ENCODE results near the gene RUFY4. TPM values are rescaled to one million over a fixed set of nuclear protein-coding genes. Genes with fewer than 3 reads are reported as not detected.
A peak's percentile ranks its signal among the peaks of the same experiment; 100 is the strongest.

The RUFY4 gene
- total RNA-seq, 6 donors from 2014 or later, result 0.15 to 0.51 (median 0.21) TPM; not detected in 2

GRCh38 chr2:218063896-218064295 lies 5.2 kb upstream of the RUFY4 start:
- TF ChIP-seq POLR2A (IDR thresholded peaks at IDR 0.05) (no peak), CTCF (IDR thresholded peaks at IDR 0.05) (no peak), EP300 (IDR thresholded peaks at IDR 0.05) (no peak), POLR2AphosphoS5 (IDR thresholded peaks at IDR 0.05) (no peak)
- H3K36me3 ChIP-seq, result no peaks in the 10 kb centered on the region
- no peak overlapping the region for H3K27ac ChIP-seq
- H3K4me3 ChIP-seq, result no peak overlapping the region
- peaks cover 3 to 14% (median 10%) of the 10 kb centered on the region in 4 donors for H3K4me1 ChIP-seq
- H3K9me3 ChIP-seq, result no peaks in the 10 kb centered on the region
- no peak for ATAC-seq (ENCODE audit: low FRiP score in 2 of 2)
- WGBS, 2 donors, result 89 to 94% methylated on average over 6 of the region's 6 CpGs
- no peaks in the 10 kb centered on the region for H3K27me3 ChIP-seq
- DNase-seq, result no peak

- H3K27me3 ChIP-seq, result no peaks in the 10 kb centered on the region
- no peaks in the 10 kb centered on the region for H3K36me3 ChIP-seq
- TF ChIP-seq POLR2AphosphoS5 (IDR thresholded peaks at IDR 0.05) (no peak), EP300 (IDR thresholded peaks at IDR 0.05) (no peak)
- peaks cover 5 to 14% (median 10%) of the 10 kb centered on the region in 4 donors for H3K4me1 ChIP-seq
- ATAC-seq (ENCODE audit: low FRiP score in 2 of 2) (no peak), DNase-seq (peak in 1 of 2 donors; percentile 50)
- no peak overlapping the region for H3K4me3 ChIP-seq
- H3K27ac ChIP-seq, result no peak overlapping the region
- H3K9me3 ChIP-seq, result no peaks in the 10 kb centered on the region
- WGBS, 2 donors, result 69 to 81% methylated on average over 4 to 9 of the region's 9 CpGs
Observed at GRCh38 chr2:218065239-218066006, 3.6 kb upstream of the RUFY4 start.

- no peak overlapping the region for H3K27ac ChIP-seq
- H3K27me3 ChIP-seq, result no peaks in the 10 kb centered on the region
- DNase-seq (peak in 1 of 2 donors; percentile 16), ATAC-seq (ENCODE audit: low FRiP score in 2 of 2) (no peak)
- no peak for TF ChIP-seq POLR2A (IDR thresholded peaks at IDR 0.05)
- TF ChIP-seq EP300 (IDR thresholded peaks at IDR 0.05), result no peak
- TF ChIP-seq POLR2AphosphoS5 (IDR thresholded peaks at IDR 0.05), result no peak
- TF ChIP-seq CTCF (IDR thresholded peaks at IDR 0.05), result no peak
- H3K4me1 ChIP-seq, result peaks cover 5 to 14% (median 10%) of the 10 kb centered on the region in 4 donors
- H3K9me3 ChIP-seq, result no peaks in the 10 kb centered on the region
- H3K4me3 ChIP-seq, result no peak overlapping the region
- H3K36me3 ChIP-seq, result no peaks in the 10 kb centered on the region
- WGBS, 2 donors, result 34 to 45% methylated on average over 10 to 12 of the region's 12 CpGs
Observed at GRCh38 chr2:218066926-218067515, 2.0 kb upstream of the RUFY4 start.

GRCh38 chr2:218067523-218067922 lies 1.5 kb upstream of the RUFY4 start:
- TF ChIP-seq POLR2A (IDR thresholded peaks at IDR 0.05) (no peak), POLR2AphosphoS5 (IDR thresholded peaks at IDR 0.05) (no peak), CTCF (IDR thresholded peaks at IDR 0.05) (no peak), EP300 (IDR thresholded peaks at IDR 0.05) (no peak)
- 69 to 77% methylated on average over 4 of the region's 4 CpGs for WGBS, 2 donors
- no peaks in the 10 kb centered on the region for H3K9me3 ChIP-seq
- no peak overlapping the region for H3K27ac ChIP-seq
- peak in 1 of 2 donors; percentile 20 for DNase-seq
- no peak for ATAC-seq (ENCODE audit: low FRiP score in 2 of 2)
- H3K27me3 ChIP-seq, result no peaks in the 10 kb centered on the region
- H3K4me3 ChIP-seq, result no peak overlapping the region
- H3K36me3 ChIP-seq, result no peaks in the 10 kb centered on the region
- H3K4me1 ChIP-seq, result peaks cover 5 to 14% (median 10%) of the 10 kb centered on the region in 4 donors

GRCh38 chr2:218069606-218070300 lies 700 bp downstream of the RUFY4 start:
- no peak for TF ChIP-seq POLR2A (IDR thresholded peaks at IDR 0.05)
- no peak for TF ChIP-seq POLR2AphosphoS5 (IDR thresholded peaks at IDR 0.05)
- TF ChIP-seq CTCF (IDR thresholded peaks at IDR 0.05), result no peak
- no peak for TF ChIP-seq EP300 (IDR thresholded peaks at IDR 0.05)
- Histone ChIP-seq H3K36me3 (no peaks in the 10 kb centered on the region), H3K9me3 (no peaks in the 10 kb centered on the region), H3K4me3 (no peak overlapping the region), H3K27me3 (no peaks in the 10 kb centered on the region), H3K4me1 (peaks cover 5 to 14% (median 10%) of the 10 kb centered on the region in 4 donors), H3K27ac (no peak overlapping the region)
- no peak for DNase-seq
- 63 to 87% methylated on average over 7 to 9 of the region's 9 CpGs for WGBS, 2 donors
- no peak for ATAC-seq (ENCODE audit: low FRiP score in 2 of 2)
